Fibroblast of lung (primary cell): ENCODE measurements around the gene RBM15B. TPM values are rescaled to one million over a fixed set of nuclear protein-coding genes. Genes with fewer than 3 reads are reported as not detected.

Source experiments
- DNase-seq, 2 donors: peaks; one replicate each; pipeline versions ENCODE4 v3.0.0 to v3.0.0-alpha.2; 2010; ENCODE audit warnings: low read depth in 2 of 2
- H2AFZ ChIP-seq: 2 replicates; pipeline ENCODE4 v1.5.1; 2012; ENCODE audit warnings: low read length, control low read depth, inconsistent platforms
- H3K27ac ChIP-seq: 2 replicates; pipeline ENCODE4 v1.5.1; 2011; ENCODE audit warnings: low read length, control low read depth; ENCODE audit not compliant: insufficient read depth
- H3K27me3 ChIP-seq: 2 replicates; pipeline ENCODE4 v1.5.1; 2011; ENCODE audit warnings: mild to moderate bottlenecking, low read length; ENCODE audit not compliant: control insufficient read depth, insufficient read depth
- H3K36me3 ChIP-seq: 2 replicates; pipeline ENCODE4 v1.5.1; 2011; ENCODE audit warnings: low read length; ENCODE audit not compliant: control insufficient read depth, insufficient read depth
- H3K4me1 ChIP-seq: 2 replicates; pipeline ENCODE4 v1.5.1; 2011; ENCODE audit warnings: low read length; ENCODE audit not compliant: control insufficient read depth, insufficient read depth; ENCODE audit errors: extremely low read depth
- H3K4me2 ChIP-seq: 2 replicates; pipeline ENCODE4 v1.5.1; 2011; ENCODE audit warnings: low read length, control low read depth; ENCODE audit not compliant: insufficient read depth; ENCODE audit errors: extremely low read depth
- H3K4me3 ChIP-seq, 4 experiments: fragments of 200-600 bp in 1 of 4; sonication (generic) in 1 of 4; replicated peaks in 1 of 4; 2 replicates each; pipeline ENCODE4 v1.5.1; 2011 to 2016; ENCODE audit warnings: low read length in 4 of 4, low read depth in 3 of 4, mild to moderate bottlenecking in 3 of 4, control low read depth in 2 of 4, inconsistent platforms in 1 of 4, mixed read lengths in 1 of 4; ENCODE audit not compliant: insufficient read depth in 1 of 4; ENCODE audit errors: control extremely low read depth in 1 of 4
- H3K79me2 ChIP-seq: 2 replicates; pipeline ENCODE4 v1.5.1; 2012; ENCODE audit warnings: mild to moderate bottlenecking, low read length, inconsistent platforms; ENCODE audit not compliant: control insufficient read depth, insufficient read depth
- H3K9ac ChIP-seq: 2 replicates; pipeline ENCODE4 v1.5.1; 2011; ENCODE audit warnings: mild to moderate bottlenecking, low read length, control low read depth; ENCODE audit not compliant: insufficient read depth
- H3K9me3 ChIP-seq: 2 replicates; pipeline ENCODE4 v1.5.1; 2012; ENCODE audit warnings: low read depth, low read length; ENCODE audit not compliant: control insufficient read depth, insufficient read depth
- H4K20me1 ChIP-seq: 2 replicates; pipeline ENCODE4 v1.5.1; 2011; ENCODE audit warnings: low read length; ENCODE audit not compliant: control insufficient read depth, insufficient read depth; ENCODE audit errors: extremely low read depth
- EZH2 ChIP-seq: IDR thresholded peaks from 2 replicates; pipeline ENCODE4 v1.5.1; 2012; ENCODE audit warnings: low read length, control low read depth, mild to moderate bottlenecking; ENCODE audit errors: missing control alignments
- polyA plus RNA-seq, 2 donors: library from polyadenylated mRNA; depleted of rRNA in 1 of 2; stranded (reverse) in 1 of 2; unstranded in 1 of 2; fragments of >200 nt; gene quantifications; 2 replicates each; pipeline ENCODE4 v1.2.1, GENCODE V29; 2011 to 2012; ENCODE audit warnings: missing spikeins in 1 of 2
- total RNA-seq: library from RNA; depleted of rRNA; stranded (reverse); fragments of >200 nt; gene quantifications from 2 replicates; pipeline ENCODE4 v1.2.1, GENCODE V29; 2014
- TF ChIP-seq, protein P1 (sequence below), 2 donors: IDR thresholded peaks in 1 of 2; conservative IDR thresholded peaks in 1 of 2; 1 replicate in 1 of 2; 2 replicates in 1 of 2; pipeline ENCODE4 v1.5.1; 2011 to 2012; ENCODE audit warnings: low read length in 2 of 2, control low read depth in 1 of 2, inconsistent platforms in 1 of 2, low read depth in 1 of 2, mild to moderate bottlenecking in 1 of 2

RBM15B gene
- total and polyA plus RNA-seq, 2 donors (not counting 1 experiment from before 2014, with no cell fraction given): 14.7 to 29.9 TPM

DNA sequence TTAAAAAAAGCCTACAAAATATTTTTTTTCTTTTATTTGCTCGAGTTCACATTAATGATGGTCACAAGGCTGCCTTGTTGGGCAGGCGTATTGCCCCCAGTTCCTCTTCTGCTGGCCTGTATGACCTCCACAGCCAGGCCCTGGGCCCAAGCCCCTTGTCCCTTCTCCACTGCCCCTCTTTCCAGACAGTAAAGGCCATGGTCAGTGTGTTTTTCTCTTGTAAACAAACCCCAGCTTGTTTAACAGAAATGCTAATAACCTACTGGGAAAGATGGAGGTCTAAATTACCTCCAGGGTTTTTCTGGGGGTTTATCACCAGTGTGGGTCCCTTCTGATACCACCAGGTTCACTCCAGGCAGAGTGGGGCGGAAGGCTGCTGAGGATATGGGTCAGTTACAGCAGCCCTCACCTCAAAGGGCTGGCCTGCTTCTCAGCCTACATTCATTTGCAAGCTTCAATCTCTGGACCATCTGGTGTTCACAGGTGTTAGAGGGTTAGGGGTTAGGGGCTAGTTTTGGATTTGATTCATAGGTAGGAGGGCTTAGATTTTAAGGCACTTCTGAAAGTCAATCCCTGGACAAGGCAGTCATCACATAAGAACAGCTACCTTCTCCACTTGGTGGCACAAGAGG lies 8.0 kb upstream of the RBM15B start:
- TF ChIP-seq, protein P1, sequence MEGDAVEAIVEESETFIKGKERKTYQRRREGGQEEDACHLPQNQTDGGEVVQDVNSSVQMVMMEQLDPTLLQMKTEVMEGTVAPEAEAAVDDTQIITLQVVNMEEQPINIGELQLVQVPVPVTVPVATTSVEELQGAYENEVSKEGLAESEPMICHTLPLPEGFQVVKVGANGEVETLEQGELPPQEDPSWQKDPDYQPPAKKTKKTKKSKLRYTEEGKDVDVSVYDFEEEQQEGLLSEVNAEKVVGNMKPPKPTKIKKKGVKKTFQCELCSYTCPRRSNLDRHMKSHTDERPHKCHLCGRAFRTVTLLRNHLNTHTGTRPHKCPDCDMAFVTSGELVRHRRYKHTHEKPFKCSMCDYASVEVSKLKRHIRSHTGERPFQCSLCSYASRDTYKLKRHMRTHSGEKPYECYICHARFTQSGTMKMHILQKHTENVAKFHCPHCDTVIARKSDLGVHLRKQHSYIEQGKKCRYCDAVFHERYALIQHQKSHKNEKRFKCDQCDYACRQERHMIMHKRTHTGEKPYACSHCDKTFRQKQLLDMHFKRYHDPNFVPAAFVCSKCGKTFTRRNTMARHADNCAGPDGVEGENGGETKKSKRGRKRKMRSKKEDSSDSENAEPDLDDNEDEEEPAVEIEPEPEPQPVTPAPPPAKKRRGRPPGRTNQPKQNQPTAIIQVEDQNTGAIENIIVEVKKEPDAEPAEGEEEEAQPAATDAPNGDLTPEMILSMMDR (conservative IDR thresholded peaks at IDR 0.05 in 1 of 2, IDR thresholded peaks at IDR 0.05 in 1 of 2; ENCODE audit: low read depth in 1 of 2, low read length in 2 of 2): no peak
- no peak for TF ChIP-seq EZH2
- Histone ChIP-seq H3K9ac (no peak overlapping the region), H3K27ac (no peak overlapping the region), H3K4me1 (peaks cover 11% of the 10 kb centered on the region), H3K9me3 (no peaks in the 10 kb centered on the region), H3K4me3 (peak overlapping the region in 2 of 4 experiments; percentile 80), H4K20me1 (no peaks in the 10 kb centered on the region), H3K4me2 (peak overlapping the region; percentile 73), H3K79me2 (peaks cover 37% of the 10 kb centered on the region), H3K27me3 (no peaks in the 10 kb centered on the region), H2AFZ (no peak overlapping the region), H3K36me3 (peaks cover 2% of the 10 kb centered on the region)
- DNase-seq: no peak

DNA sequence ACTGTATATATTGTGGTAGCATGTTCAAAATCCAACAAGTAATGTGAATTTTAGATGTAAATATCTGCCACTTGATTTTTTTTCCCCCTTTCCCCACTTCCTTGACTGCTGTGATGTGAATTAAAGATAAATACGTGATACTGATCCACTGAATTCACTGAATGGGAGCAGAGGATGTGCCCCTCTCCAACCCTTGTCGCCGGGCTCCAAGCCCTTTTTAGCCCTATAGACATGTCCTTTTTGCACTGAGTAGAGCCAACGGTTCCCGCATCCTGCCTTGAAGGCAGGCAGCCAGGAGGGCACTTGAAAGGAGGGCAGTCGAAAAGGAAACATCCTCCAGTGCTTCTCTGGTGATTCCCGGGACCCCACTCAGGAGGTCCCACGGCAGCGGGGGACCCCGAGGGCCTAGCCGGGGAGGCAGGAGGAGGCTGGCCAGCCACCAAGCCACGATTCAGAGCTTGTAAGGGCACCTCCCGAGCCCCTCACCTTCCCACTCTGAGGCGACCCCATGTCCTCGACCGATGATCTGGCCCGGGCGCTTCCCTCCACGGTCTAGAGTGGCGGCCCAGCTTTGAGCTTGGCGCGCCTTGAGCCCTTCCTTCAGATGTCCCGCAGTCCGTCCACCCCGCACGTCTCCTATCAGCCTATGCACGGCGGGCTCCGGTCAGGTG lies 6.9 kb upstream of the RBM15B start:
- Histone ChIP-seq H4K20me1 (no peaks in the 10 kb centered on the region), H3K27ac (peak overlapping the region; percentile 97), H3K9me3 (no peaks in the 10 kb centered on the region), H3K4me1 (peaks cover 16% of the 10 kb centered on the region), H3K36me3 (peaks cover 8% of the 10 kb centered on the region), H3K4me3 (peak overlapping the region; percentile 80 to 97 (median 88)), H3K9ac (peak overlapping the region; percentile 96), H3K4me2 (peak overlapping the region; percentile 73), H2AFZ (peak overlapping the region; percentile 42), H3K27me3 (no peaks in the 10 kb centered on the region), H3K79me2 (peaks cover 43% of the 10 kb centered on the region)
- TF ChIP-seq EZH2: no peak
- TF ChIP-seq, protein P1 (conservative IDR thresholded peaks at IDR 0.05 in 1 of 2, IDR thresholded peaks at IDR 0.05 in 1 of 2; ENCODE audit: low read depth in 1 of 2, low read length in 2 of 2): no peak
- peak in 1 of 2 donors; percentile 22 for DNase-seq

DNA sequence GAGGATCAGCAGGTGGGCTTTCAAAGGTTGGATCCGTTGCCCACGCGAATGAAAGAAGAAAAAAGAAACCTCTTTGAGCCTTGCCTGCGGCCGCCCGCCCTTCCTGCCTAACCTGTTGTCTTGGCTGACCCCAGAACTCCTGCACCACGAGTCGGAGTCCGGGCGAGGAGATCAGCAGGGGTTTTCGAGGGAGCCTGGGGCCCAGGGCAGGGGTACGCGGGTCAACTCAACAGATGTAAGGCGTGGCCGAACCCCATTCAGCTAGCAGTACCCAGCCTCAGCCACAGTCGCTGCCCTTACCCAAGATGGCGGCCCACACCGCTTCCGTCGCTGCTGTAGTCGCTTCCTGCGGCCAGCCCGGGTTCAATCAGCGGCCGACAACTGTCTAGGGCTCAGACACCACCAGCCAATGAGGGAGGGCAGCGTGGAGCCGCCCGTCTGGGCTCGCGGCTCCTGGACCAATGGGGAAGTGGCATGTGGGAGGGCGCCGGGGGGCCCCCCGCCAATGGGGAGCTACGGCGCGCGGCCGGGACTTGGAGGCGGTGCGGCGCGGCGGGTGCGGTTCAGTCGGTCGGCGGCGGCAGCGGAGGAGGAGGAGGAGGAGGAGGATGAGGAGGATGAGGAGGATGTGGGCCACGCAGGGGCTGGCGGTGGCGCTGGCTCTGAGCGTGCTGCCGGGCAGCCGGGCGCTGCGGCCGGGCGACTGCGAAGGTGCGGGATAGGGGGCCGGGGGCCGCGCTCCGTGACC lies 6.2 kb upstream of the RBM15B start, which contains the start of gene MANF:
Gene MANF, plus strand, starts transcription at position 566 of the 748 bp plus-strand sequence. Its CDS starts 52 bp downstream, at position 618.
- Histone ChIP-seq H3K79me2 (peaks cover 43% of the 10 kb centered on the region), H4K20me1 (peaks cover 1% of the 10 kb centered on the region), H3K4me1 (peaks cover 17% of the 10 kb centered on the region), H3K9me3 (no peaks in the 10 kb centered on the region), H3K27ac (peak within 1 kb of the TSS; percentile 97), H3K27me3 (no peaks in the 10 kb centered on the region), H2AFZ (peak within 1 kb of the TSS; percentile 42), H3K4me3 (peak within 1 kb of the TSS; percentile 80 to 97 (median 88)), H3K36me3 (peaks cover 11% of the 10 kb centered on the region), H3K9ac (peak within 1 kb of the TSS; percentile 96), H3K4me2 (peak within 1 kb of the TSS; percentile 94)
- TF ChIP-seq, protein P1 (conservative IDR thresholded peaks at IDR 0.05 in 1 of 2, IDR thresholded peaks at IDR 0.05 in 1 of 2; ENCODE audit: low read depth in 1 of 2, low read length in 2 of 2): no peak
- TF ChIP-seq EZH2: no peak
- peak; percentile 96 to 98 for DNase-seq
